22Rv1 (cell line): Measurements from ENCODE around the gene PHIP.

Source experiments
- ZFX ChIP-seq: fragments of 450-650 bp; IDR thresholded peaks from 2 replicates; pipeline ENCODE4 v1.6.1; 2017; ENCODE audit warnings: antibody characterized with exemption, borderline replicate concordance
- TF ChIP-seq, protein P1 (sequence below): fragments of 450-650 bp; IDR thresholded peaks from 2 replicates; pipeline ENCODE4 v1.5.1; 2017; ENCODE audit warnings: mild to moderate bottlenecking

- TF ChIP-seq, protein P1, sequence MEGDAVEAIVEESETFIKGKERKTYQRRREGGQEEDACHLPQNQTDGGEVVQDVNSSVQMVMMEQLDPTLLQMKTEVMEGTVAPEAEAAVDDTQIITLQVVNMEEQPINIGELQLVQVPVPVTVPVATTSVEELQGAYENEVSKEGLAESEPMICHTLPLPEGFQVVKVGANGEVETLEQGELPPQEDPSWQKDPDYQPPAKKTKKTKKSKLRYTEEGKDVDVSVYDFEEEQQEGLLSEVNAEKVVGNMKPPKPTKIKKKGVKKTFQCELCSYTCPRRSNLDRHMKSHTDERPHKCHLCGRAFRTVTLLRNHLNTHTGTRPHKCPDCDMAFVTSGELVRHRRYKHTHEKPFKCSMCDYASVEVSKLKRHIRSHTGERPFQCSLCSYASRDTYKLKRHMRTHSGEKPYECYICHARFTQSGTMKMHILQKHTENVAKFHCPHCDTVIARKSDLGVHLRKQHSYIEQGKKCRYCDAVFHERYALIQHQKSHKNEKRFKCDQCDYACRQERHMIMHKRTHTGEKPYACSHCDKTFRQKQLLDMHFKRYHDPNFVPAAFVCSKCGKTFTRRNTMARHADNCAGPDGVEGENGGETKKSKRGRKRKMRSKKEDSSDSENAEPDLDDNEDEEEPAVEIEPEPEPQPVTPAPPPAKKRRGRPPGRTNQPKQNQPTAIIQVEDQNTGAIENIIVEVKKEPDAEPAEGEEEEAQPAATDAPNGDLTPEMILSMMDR, result no peak
- no peak for TF ChIP-seq ZFX
These were observed 38.0 kb downstream of the PHIP start for GRCh38 chr6:79040083-79040482.
